NOMO-1 (cell line): ENCODE measurements around the gene LIPC.

Experiments used
- DNase-seq, 2 experiments: peaks; one replicate each; lab custom pipeline; 2025; ENCODE audit not compliant: unreplicated experiment in 2 of 2; lab: John Stamatoyannopoulos, UW

The LIPC gene

GRCh38 chr15:58549013-58549784 lies 117.4 kb downstream of the LIPC start:
- DNase-seq: no peak

- DNase-seq: no peak
Measured at GRCh38 chr15:58549785-58550074, 117.9 kb downstream of the LIPC start.

- peak; percentile 50 to 51 for DNase-seq
Measured at GRCh38 chr15:58551084-58551763, 119.4 kb downstream of the LIPC start.

- peak in 1 of 2 experiments; percentile 51 for DNase-seq
Measured at GRCh38 chr15:58551764-58552504, 120.1 kb downstream of the LIPC start.

GRCh38 chr15:58552505-58553364 lies 120.9 kb downstream of the LIPC start:
- DNase-seq: no peak

- no peak for DNase-seq
Measured at GRCh38 chr15:58553365-58553918, 121.7 kb downstream of the LIPC start.

GRCh38 chr15:58554758-58555157 lies 123.0 kb downstream of the LIPC start:
- DNase-seq: no peak

- no peak for DNase-seq
Measured at GRCh38 chr15:58555162-58556027, 123.6 kb downstream of the LIPC start.

- DNase-seq: no peak
Measured at GRCh38 chr15:58556028-58556361, 124.2 kb downstream of the LIPC start.

GRCh38 chr15:58556541-58556940 lies 124.8 kb downstream of the LIPC start:
- DNase-seq: no peak

- no peak for DNase-seq
Measured at GRCh38 chr15:58558777-58559176, 127.0 kb downstream of the LIPC start.

- no peak for DNase-seq
Measured at GRCh38 chr15:58559904-58560588, 128.3 kb downstream of the LIPC start.

- DNase-seq: no peak
Measured at GRCh38 chr15:58561321-58561720, 129.5 kb downstream of the LIPC start.

GRCh38 chr15:58562135-58562534 lies 130.3 kb downstream of the LIPC start:
- DNase-seq: no peak

- DNase-seq: no peak
Measured at GRCh38 chr15:58564981-58565380, 133.2 kb downstream of the LIPC start.

- no peak for DNase-seq
Measured at GRCh38 chr15:58565619-58566018, 133.8 kb downstream of the LIPC start.

GRCh38 chr15:58566029-58566428 lies 134.2 kb downstream of the LIPC start:
- DNase-seq: no peak

GRCh38 chr15:58568157-58568571 lies 136.4 kb downstream of the LIPC start:
- no peak for DNase-seq

- no peak for DNase-seq
Measured at GRCh38 chr15:58569455-58569854, 137.7 kb downstream of the LIPC start.
